Spleen (tissue), 11 donors: ENCODE data around the gene PIP4P1. TPM values are rescaled to one million over a fixed set of nuclear protein-coding genes. Genes with fewer than 3 reads are reported as not detected.
A peak's percentile ranks its signal among the peaks of the same experiment; 100 is the strongest.

Source experiments
- DNase-seq: peaks from one replicate; pipeline ENCODE4 v3.0.0-alpha.2; 2020
- H3K27ac ChIP-seq, 8 donors: fragments of 200-600 bp; sonication (generic) in 7 of 8; 1 replicate in 4 of 8; 2 replicates in 4 of 8; pipeline versions ENCODE4 v1.5.0 to v1.8.0; 2016 to 2021; ENCODE audit warnings: inconsistent platforms in 4 of 8, mild to moderate bottlenecking in 4 of 8, moderate library complexity in 1 of 8
- H3K27me3 ChIP-seq, 7 donors: fragments of 200-600 bp; sonication (generic) in 6 of 7; replicated peaks in 1 of 7; 1 replicate in 4 of 7; 2 replicates in 3 of 7; pipeline versions ENCODE4 v1.5.0 to v1.8.0; 2016 to 2021; ENCODE audit warnings: inconsistent platforms in 3 of 7, mild to moderate bottlenecking in 1 of 7
- H3K36me3 ChIP-seq, 6 donors: fragments of 200-600 bp; sonication (generic) in 5 of 6; 1 replicate in 4 of 6; 2 replicates in 2 of 6; pipeline versions ENCODE4 v1.5.0 to v1.8.0; 2016 to 2021; ENCODE audit warnings: inconsistent platforms in 2 of 6
- H3K4me1 ChIP-seq, 6 donors: fragments of 200-600 bp; sonication (generic) in 5 of 6; 1 replicate in 3 of 6; 2 replicates in 3 of 6; pipeline versions ENCODE4 v1.5.0 to v1.8.0; 2016 to 2021; ENCODE audit warnings: inconsistent platforms in 3 of 6
- H3K4me3 ChIP-seq, 8 donors: fragments of 200-600 bp; sonication (generic) in 7 of 8; 1 replicate in 4 of 8; 2 replicates in 4 of 8; pipeline versions ENCODE4 v1.5.0 to v1.8.0; 2016 to 2021; ENCODE audit warnings: inconsistent platforms in 4 of 8, mild to moderate bottlenecking in 4 of 8, moderate library complexity in 2 of 8
- H3K9me3 ChIP-seq, 8 donors: fragments of 200-600 bp; sonication (generic) in 7 of 8; 1 replicate in 4 of 8; 2 replicates in 4 of 8; pipeline versions ENCODE4 v1.5.0 to v1.8.0; 2016 to 2021; ENCODE audit warnings: inconsistent platforms in 4 of 8
- CTCF ChIP-seq, 11 experiments: fragments of 200-600 bp in 7 of 11; fragments of 450-650 bp in 4 of 11; sonication (generic) in 4 of 11; IDR thresholded peaks in 8 of 11; conservative IDR thresholded peaks in 3 of 11; 1 replicate in 7 of 11; 2 replicates in 4 of 11; pipeline versions ENCODE4 v1.4.0 to v1.8.0; 2016 to 2021; ENCODE audit warnings: antibody characterized with exemption in 11 of 11, inconsistent platforms in 4 of 11, mild to moderate bottlenecking in 1 of 11
- POLR2A ChIP-seq, 3 donors: fragments of 450-650 bp; IDR thresholded peaks; one replicate each; pipeline ENCODE4 v1.5.1; 2017; ENCODE audit warnings: antibody characterized with exemption in 3 of 3, mild to moderate bottlenecking in 1 of 3
- POLR2AphosphoS5 ChIP-seq, 3 donors: sonication (generic); formaldehyde crosslinking; IDR thresholded peaks; one replicate each; pipeline ENCODE4 v1.5.1; 2017; ENCODE audit warnings: antibody characterized with exemption in 3 of 3
- WGBS, 5 donors: extraction: QIAGEN DNeasy Blood & Tissue Kit in 3 of 5; methylation state at CpG; one replicate each; pipeline versions ENCODE4 v1.1.5 to v1.1.7; 2013 to 2018; 5-methylcytosine and 5-hydroxymethylcytosine counted together
- intact Hi-C: fragments of 100-400 bp; cut with DNase I; formaldehyde crosslinking; loops from one replicate; pipeline ENCODE4 v1.15.0; 2023; ENCODE audit warnings: low total_unique reads
- polyA plus RNA-seq, 3 donors: library from polyadenylated mRNA; stranded (reverse); fragments of 200-250 nt; gene quantifications; one replicate each; pipeline ENCODE4 v1.2.1, GENCODE V29; 2013
- total RNA-seq, 7 donors: library from RNA; depleted of rRNA in 3 of 7; stranded (reverse); fragments of >200 nt in 3 of 7; fragmentation: NEBNext Ultra II Directional in 4 of 7; extraction: Animal tissue kit (Norgen Biotek cat#: 25700) in 4 of 7; gene quantifications; one replicate each; pipeline versions ENCODE4 v1.1.0 to v1.2.1, GENCODE V29; 2016 to 2021
- donor health status: healthy with polysubstance abuse.
- donor health status: DM: no; HTN: no; CAD: no; lungs with moderate emphysema.
- donor health status: DM: no; HTN: no; CAD: no.
- donor health status: Bipolar disorder and iron deficiency.
- donor health status: healthy.
- donor health status: DM: no; HTN: no; CAD: no.
- donor health status: DM: yes; HTN: yes; CAD: no.

The PIP4P1 gene
- total and polyA plus RNA-seq, 10 donors, result 32.5 to 79.6 (median 39.5) TPM

GRCh38 chr14:20485900-20486299 lies 24.7 kb upstream of the PIP4P1 start:
- Histone ChIP-seq H3K36me3 (no peaks in the 10 kb centered on the region), H3K27ac (no peak overlapping the region), H3K9me3 (no peaks in the 10 kb centered on the region), H3K4me1 (peaks cover 16 to 45% (median 33%) of the 10 kb centered on the region in 6 donors), H3K4me3 (no peak overlapping the region), H3K27me3 (no peaks in the 10 kb centered on the region)
- TF ChIP-seq POLR2A (IDR thresholded peaks at IDR 0.05) (no peak), POLR2AphosphoS5 (IDR thresholded peaks at IDR 0.05) (no peak), CTCF (IDR thresholded peaks at IDR 0.05 in 8 of 11, conservative IDR thresholded peaks at IDR 0.05 in 3 of 11) (no peak)
- WGBS, 5 donors, result 67 to 83% (median 77%) methylated on average over 7 of the region's 7 CpGs
- no peak for DNase-seq
- intact Hi-C loops, result no loop called here

GRCh38 chr14:20482382-20482781 lies 21.1 kb upstream of the PIP4P1 start:
- WGBS, 5 donors, result 85 to 91% (median 87%) methylated on average over 5 of the region's 5 CpGs
- Histone ChIP-seq H3K27ac (no peak overlapping the region), H3K4me1 (peaks cover 7 to 29% (median 20%) of the 10 kb centered on the region in 6 donors), H3K4me3 (no peak overlapping the region), H3K9me3 (no peaks in the 10 kb centered on the region), H3K36me3 (peaks cover 0 to 18% (median 0%) of the 10 kb centered on the region in 6 donors), H3K27me3 (no peaks in the 10 kb centered on the region)
- TF ChIP-seq CTCF (IDR thresholded peaks at IDR 0.05 in 8 of 11, conservative IDR thresholded peaks at IDR 0.05 in 3 of 11) (no peak), POLR2AphosphoS5 (IDR thresholded peaks at IDR 0.05) (no peak), POLR2A (IDR thresholded peaks at IDR 0.05) (no peak)
- DNase-seq, result no peak
- intact Hi-C loops, result no loop called here

- intact Hi-C loops, result loop anchor here (10.0 kb wide), 1 partner anchor 206 kb away; the partner anchor contains the start of genes ANG and RNASE4
- Histone ChIP-seq H3K4me1 (peaks cover 18 to 46% (median 31%) of the 10 kb centered on the region in 6 donors), H3K9me3 (no peaks in the 10 kb centered on the region), H3K4me3 (no peak overlapping the region), H3K27me3 (no peaks in the 10 kb centered on the region), H3K36me3 (peaks cover 0 to 53% (median 30%) of the 10 kb centered on the region in 6 donors), H3K27ac (peak overlapping the region in 6 of 8 donors; percentile 69 to 87 (median 84))
- TF ChIP-seq CTCF (IDR thresholded peaks at IDR 0.05 in 8 of 11, conservative IDR thresholded peaks at IDR 0.05 in 3 of 11) (no peak), POLR2AphosphoS5 (IDR thresholded peaks at IDR 0.05) (no peak), POLR2A (IDR thresholded peaks at IDR 0.05) (no peak)
- WGBS, 5 donors, result 88 to 94% (median 92%) methylated on average over 2 of the region's 2 CpGs
- DNase-seq, result no peak
Observed at GRCh38 chr14:20478894-20479293, 17.7 kb upstream of the PIP4P1 start.

- peak overlapping the region in 2 of 8 donors; percentile 0 to 38 for H3K4me3 ChIP-seq
- H3K27ac ChIP-seq, result peak overlapping the region; percentile 69 to 87 (median 84)
- peaks cover 0 to 68% (median 44%) of the 10 kb centered on the region in 6 donors for H3K36me3 ChIP-seq
- TF ChIP-seq CTCF (IDR thresholded peaks at IDR 0.05 in 8 of 11, conservative IDR thresholded peaks at IDR 0.05 in 3 of 11) (no peak), POLR2A (IDR thresholded peaks at IDR 0.05) (no peak), POLR2AphosphoS5 (IDR thresholded peaks at IDR 0.05) (peak in 1 of 3 donors; percentile 66)
- H3K4me1 ChIP-seq, result peaks cover 18 to 61% (median 37%) of the 10 kb centered on the region in 6 donors
- no peaks in the 10 kb centered on the region for H3K27me3 ChIP-seq
- DNase-seq, result no peak
- intact Hi-C loops, result loop anchor here (10.0 kb wide), 1 partner anchor 207 kb away; the partner anchor contains the start of genes ANG and RNASE4
- 19 to 34% (median 33%) methylated on average over 1 of the region's 1 CpG for WGBS, 5 donors
- no peaks in the 10 kb centered on the region for H3K9me3 ChIP-seq
Observed at GRCh38 chr14:20477211-20477876, 16.1 kb upstream of the PIP4P1 start.
